Activated T-helper 2 cell treated with anti-CD3 and anti-CD28 coated beads, Interferon-gamma antibody, Interleukin-2, Interleukin-4, amounts not matched to agents 10 μg/mL and 5 μg/mL and 100 μg/mL, durations not matched to agents 14 hours and 24 hours and 36 hours (primary cell): ENCODE measurements around the gene FAM89B. TPM values are rescaled to one million over a fixed set of nuclear protein-coding genes. Genes with fewer than 3 reads are reported as not detected.

Source experiments
- DNase-seq: peaks from one replicate; pipeline ENCODE4 v3.0.0; 2021; ENCODE audit warnings: low spot score
- H3K27ac Mint-ChIP-seq: one replicate; pipeline ENCODE4 v1.8.0; 2021; ENCODE audit warnings: mixed read lengths
- H3K27me3 Mint-ChIP-seq: one replicate; pipeline ENCODE4 v1.8.0; 2021; ENCODE audit warnings: low read depth, mixed read lengths
- H3K36me3 Mint-ChIP-seq: one replicate; pipeline ENCODE4 v1.8.0; 2021; ENCODE audit warnings: low read depth, mixed read lengths
- H3K4me1 Mint-ChIP-seq: one replicate; pipeline ENCODE4 v1.8.0; 2021; ENCODE audit warnings: low read depth, mixed read lengths
- H3K4me3 Mint-ChIP-seq: one replicate; pipeline ENCODE4 v1.8.0; 2021; ENCODE audit warnings: low read depth, mild to moderate bottlenecking, moderate library complexity, mixed read lengths
- H3K9me3 Mint-ChIP-seq: one replicate; pipeline ENCODE4 v1.8.0; 2021; ENCODE audit warnings: mixed read lengths
- intact Hi-C: fragments of 100-400 bp; cut with micrococcal nuclease; formaldehyde crosslinking; loops from one replicate; pipeline ENCODE4 v1.15.1; 2023
- total RNA-seq: library from RNA; stranded (reverse); gene quantifications from 2 replicates; pipeline ENCODE4 v1.2.3, GENCODE V29; 2022

Gene FAM89B
- total RNA-seq, 1 donor from 2014 or later, result 31.5 TPM

DNA sequence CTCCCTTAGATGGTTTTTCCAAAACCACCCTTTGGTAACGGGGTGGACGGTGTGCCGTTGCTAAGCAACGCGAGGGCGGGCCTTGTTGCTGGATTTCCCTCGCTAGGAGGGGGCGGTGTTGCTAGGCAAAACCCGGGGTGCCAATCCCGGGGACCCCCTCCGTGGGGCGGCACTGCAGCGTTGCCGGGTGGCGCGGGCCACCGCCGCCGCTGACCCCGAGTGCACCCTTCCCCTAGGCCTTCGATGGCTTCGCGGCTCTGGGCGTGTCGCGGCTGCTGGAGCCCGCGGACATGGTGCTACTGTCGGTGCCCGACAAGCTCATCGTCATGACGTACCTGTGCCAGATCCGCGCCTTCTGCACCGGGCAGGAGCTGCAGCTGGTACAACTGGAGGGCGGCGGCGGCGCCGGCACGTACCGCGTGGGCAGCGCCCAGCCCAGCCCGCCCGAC is 12.4 kb downstream of the FAM89B start:
- intact Hi-C loops, result no loop called here
- Mint-ChIP-seq H3K4me1 (peaks cover 35% of the 10 kb centered on the region), H3K4me3 (no peak overlapping the region), H3K27ac (no peak overlapping the region), H3K9me3 (no peaks in the 10 kb centered on the region), H3K27me3 (no peaks in the 10 kb centered on the region), H3K36me3 (peaks cover 77% of the 10 kb centered on the region)
- no peak for DNase-seq

DNA sequence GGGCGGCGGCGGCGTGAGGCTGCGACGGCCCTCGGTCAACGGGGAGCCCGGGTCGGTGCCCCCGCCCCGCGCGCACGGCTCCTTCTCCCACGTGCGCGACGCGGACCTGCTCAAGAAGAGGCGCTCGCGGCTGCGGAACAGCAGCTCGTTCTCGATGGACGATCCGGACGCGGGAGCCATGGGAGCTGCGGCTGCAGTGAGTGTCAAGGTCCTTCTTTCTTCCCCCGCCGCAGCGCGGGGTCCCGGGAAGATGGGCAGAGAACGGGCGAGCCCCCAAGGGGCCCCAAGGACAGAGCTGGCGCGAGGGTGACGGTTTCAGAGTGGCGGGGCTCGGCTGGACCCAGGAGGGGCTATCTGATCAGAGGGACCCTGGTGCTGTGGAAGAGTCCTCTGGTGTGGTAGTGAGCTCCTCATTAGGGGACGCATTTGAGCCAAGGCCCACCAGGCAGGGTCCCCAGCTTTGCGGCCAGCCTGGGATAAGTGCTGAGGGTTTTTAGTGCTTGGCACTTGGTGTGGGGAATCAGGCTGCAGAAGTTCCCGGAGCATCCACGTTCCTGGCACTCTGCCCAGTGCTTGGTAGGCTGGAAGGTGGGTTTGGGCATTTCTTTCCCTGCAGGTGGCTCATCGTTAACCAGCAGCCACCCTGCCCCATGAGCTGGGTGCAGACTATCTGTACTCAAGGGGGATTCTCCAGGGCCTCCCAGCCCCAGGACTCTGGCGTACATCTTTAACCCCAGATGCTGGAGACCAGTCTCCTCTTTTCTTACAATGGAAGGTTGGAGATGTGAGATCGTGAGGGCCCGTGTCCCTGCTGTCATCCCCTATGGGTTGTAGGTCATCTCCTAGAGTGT is 13.3 kb downstream of the FAM89B start:
- Mint-ChIP-seq H3K36me3 (peaks cover 76% of the 10 kb centered on the region), H3K27ac (peak overlapping the region; percentile 55), H3K4me1 (peaks cover 36% of the 10 kb centered on the region), H3K27me3 (no peaks in the 10 kb centered on the region), H3K4me3 (no peak overlapping the region), H3K9me3 (no peaks in the 10 kb centered on the region)
- intact Hi-C loops, result no loop called here
- no peak for DNase-seq

DNA sequence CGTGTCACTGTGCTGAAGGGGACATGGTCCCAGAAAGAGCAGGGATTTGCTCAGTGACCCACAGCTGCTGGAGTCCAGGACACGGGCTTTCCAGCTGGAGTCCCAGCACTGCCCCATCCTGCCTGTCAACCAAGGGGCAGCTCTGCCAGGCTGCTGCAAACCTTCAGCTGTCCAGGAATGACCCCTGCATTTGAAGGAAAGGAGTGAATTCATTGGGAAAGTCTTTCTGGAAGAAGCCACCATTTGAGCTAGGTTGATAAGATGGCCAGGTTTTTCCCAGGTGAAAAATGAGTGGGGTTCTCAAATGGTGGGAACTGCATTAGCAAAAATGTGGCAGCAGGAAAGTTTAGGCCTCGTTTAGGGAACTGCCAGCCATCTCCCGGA is 13.9 kb downstream of the FAM89B start:
- intact Hi-C loops, result no loop called here
- H3K4me1 Mint-ChIP-seq, result peaks cover 37% of the 10 kb centered on the region

DNA sequence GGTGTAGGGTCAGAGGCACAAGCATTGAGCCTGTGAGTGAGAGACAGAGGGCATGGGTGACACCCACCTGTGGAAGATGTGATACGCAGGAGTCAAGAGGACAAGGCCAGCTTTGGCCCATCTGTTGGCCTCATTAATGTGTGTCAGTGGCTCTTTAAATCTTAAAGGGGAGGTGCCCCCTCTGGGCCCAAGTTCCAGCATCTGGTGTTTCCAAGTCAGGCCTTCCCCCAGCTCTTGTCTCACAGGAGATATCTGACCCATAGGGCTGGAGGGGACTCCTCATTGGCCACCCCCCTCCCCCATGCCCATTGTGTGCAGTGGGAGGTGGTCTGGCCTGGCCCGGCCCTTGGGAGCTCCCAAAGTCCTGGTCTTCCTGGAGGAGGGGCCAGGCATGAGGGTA is 14.3 kb downstream of the FAM89B start:
- Mint-ChIP-seq H3K4me1 (peaks cover 37% of the 10 kb centered on the region), H3K27me3 (no peaks in the 10 kb centered on the region), H3K9me3 (no peaks in the 10 kb centered on the region), H3K4me3 (peak overlapping the region; percentile 17), H3K36me3 (peaks cover 70% of the 10 kb centered on the region), H3K27ac (peak overlapping the region; percentile 25)
- DNase-seq, result no peak
- intact Hi-C loops, result no loop called here

More for the DNA sequence above, 13.9 kb downstream of the FAM89B start:
- DNase-seq, result no peak
- Mint-ChIP-seq H3K4me3 (peak overlapping the region; percentile 17), H3K9me3 (no peaks in the 10 kb centered on the region), H3K27me3 (no peaks in the 10 kb centered on the region), H3K36me3 (peaks cover 72% of the 10 kb centered on the region), H3K27ac (peak overlapping the region; percentile 55)

DNA sequence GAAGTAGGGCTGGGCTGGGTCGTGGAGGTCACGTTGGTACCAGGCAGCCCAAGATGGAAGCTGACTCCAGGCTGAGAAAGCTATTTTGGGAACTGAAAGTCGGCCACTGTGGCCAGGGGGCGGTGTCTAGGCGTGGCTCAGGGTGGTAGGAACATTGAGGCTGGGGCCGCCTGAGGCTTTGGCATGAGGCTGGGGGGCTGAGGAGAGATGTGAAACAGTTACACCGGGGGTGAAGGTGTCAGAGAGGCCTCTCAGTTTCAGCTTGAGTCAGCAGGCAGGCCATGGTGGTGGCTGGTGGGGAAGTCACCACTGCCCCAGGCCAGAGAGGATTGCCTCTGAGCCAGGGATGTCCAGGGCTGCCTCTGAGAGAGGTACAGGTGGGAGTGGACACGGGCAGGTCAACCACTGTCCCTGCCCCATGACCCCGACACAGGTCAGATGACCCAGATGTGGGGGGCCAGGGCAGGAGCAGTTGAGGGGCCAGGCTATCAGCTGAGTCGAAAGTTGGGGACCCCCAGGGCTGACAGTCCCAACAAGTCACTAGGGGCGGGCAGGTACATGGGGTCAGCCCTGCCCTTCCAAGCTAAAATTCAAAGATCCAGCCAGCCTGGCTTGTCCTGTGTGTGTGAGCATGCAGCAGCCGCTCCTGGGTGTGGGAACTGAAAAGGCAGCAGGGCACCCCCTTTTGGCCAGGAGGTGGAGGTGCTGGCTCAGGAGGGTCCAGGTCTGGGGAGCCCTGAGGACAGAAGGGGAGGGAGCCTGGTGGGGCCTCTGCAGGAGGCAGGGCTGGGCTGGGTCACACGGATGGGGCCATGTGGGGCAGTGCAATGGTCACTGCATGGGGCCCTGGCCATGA is 16.1 kb downstream of the FAM89B start:
- intact Hi-C loops, result loop anchor here (1.0 to 2.0 kb wide), 3 partner anchors 14 to 48 kb away; partner anchors contain the start of genes MAP3K11 and PCNX3
- peak; percentile 70 for DNase-seq
- Mint-ChIP-seq H3K4me3 (peak overlapping the region; percentile 69), H3K27me3 (no peaks in the 10 kb centered on the region), H3K36me3 (peaks cover 56% of the 10 kb centered on the region), H3K4me1 (peaks cover 37% of the 10 kb centered on the region), H3K9me3 (no peaks in the 10 kb centered on the region), H3K27ac (peak overlapping the region; percentile 93)

DNA sequence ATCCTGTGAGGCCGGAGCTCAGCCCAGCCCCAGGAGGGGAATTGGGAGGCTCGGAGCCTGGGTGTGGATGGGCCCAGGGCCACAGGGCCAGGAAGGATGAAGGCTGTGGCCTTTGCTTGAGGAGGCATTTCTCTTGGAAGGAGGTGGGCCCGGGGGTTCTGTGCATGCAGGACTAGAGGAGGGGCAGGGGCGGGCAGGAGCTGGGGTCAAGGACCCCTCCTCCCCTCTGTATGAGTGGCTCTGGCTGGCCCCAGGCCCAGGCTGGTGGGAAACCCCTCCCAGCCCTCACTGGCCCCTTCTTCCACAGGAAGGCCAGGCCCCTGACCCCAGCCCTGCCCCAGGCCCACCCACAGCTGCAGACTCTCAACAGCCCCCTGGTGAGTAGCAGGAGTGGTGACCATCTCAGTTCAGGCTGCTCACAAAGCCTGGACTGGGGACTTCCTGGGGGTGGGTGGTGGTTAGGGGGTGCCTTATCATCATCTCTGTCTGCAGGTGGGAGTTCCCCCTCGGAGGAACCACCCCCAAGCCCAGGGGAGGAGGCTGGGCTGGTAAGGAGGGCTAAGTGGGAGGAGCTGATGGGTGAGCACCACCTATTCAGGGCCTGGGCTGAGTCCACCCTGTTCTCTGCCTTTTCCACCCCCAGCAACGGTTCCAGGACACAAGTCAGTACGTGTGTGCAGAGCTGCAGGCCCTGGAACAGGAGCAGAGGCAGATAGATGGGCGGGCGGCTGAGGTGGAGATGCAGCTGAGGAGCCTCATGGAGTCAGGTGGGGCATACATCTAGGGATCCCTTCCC is 17.3 kb downstream of the FAM89B start:
- Mint-ChIP-seq H3K4me3 (no peak overlapping the region), H3K27me3 (no peaks in the 10 kb centered on the region), H3K9me3 (no peaks in the 10 kb centered on the region), H3K36me3 (peaks cover 55% of the 10 kb centered on the region), H3K4me1 (peaks cover 34% of the 10 kb centered on the region), H3K27ac (peak overlapping the region; percentile 93)
- intact Hi-C loops, result loop anchor here (2.0 kb wide), 2 partner anchors 25 to 49 kb away; partner anchors contain the start of genes MAP3K11 and PCNX3
- no peak for DNase-seq

DNA sequence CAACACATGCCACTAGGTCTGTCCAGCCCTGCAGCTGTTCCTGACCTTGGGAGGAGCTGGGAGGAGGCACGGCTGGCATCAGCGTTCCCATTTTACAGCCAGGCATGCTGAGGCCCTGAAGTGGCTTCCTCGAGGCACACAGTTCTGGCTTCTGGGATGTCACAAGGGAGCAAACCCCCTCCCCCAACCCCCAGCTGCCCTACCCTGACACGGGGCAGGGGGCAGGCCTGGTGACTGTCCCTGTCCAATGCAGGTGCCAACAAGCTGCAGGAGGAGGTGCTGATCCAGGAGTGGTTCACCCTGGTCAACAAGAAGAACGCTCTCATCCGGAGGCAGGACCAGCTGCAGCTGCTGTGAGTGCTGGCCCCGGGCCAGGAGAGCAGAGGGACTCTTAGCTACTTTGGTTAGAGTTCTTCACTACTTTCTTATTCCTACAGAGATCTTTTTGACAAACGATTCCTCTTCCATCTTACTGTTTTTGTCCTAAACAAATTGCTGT is 18.0 kb downstream of the FAM89B start:
- no peak for DNase-seq
- intact Hi-C loops, result no loop called here
- no peaks in the 10 kb centered on the region for H3K9me3 Mint-ChIP-seq
- H3K27ac Mint-ChIP-seq, result peak overlapping the region; percentile 35
- peaks cover 54% of the 10 kb centered on the region for H3K36me3 Mint-ChIP-seq
- no peak overlapping the region for H3K4me3 Mint-ChIP-seq
- no peaks in the 10 kb centered on the region for H3K27me3 Mint-ChIP-seq
- peaks cover 38% of the 10 kb centered on the region for H3K4me1 Mint-ChIP-seq

DNA sequence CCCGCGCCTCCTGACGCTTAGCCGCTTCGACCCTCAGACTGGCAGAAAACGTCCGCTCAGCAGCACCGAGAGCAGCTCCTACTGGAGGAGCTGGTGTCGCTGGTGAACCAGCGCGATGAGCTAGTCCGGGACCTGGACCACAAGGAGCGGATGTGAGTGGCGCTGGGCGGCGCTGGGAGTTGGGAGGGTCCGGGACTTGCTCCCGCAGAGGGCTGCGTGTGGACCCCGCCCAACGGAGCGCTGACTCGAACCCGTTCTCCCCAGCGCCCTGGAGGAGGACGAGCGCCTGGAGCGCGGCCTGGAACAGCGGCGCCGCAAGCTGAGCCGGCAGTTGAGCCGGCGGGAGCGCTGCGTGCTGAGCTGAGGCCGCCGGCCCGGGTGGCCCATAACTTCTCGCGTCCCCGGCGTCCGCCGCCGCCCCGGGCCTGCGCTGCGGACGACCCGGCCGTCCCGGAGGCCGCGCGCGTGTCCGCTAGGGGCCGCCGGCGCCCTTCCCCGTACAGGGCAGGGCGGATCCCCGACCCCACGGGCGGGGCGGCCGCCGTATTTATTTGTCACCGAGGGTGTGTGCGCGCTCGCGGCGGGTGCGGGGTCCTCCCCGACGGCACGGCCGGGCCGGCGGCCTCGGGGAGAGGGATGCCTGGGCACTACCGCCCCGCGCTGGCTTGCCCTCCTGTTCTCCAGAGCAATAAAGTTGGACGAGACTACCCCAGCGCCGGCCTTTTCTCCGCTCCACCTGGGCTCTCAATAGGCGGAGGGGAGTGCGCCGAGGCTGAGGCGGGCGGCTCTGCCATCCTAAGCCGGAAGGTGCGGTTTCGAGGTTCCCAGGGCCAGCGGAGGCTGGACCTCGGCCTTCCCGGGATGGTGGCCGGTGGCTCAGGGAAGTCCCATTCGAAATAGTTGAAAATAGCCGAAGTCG is 19.9 kb downstream of the FAM89B start:
- H3K4me3 Mint-ChIP-seq, result no peak overlapping the region
- intact Hi-C loops, result no loop called here
- H3K27ac Mint-ChIP-seq, result no peak overlapping the region
- peaks cover 34% of the 10 kb centered on the region for H3K4me1 Mint-ChIP-seq
- no peaks in the 10 kb centered on the region for H3K9me3 Mint-ChIP-seq
- no peak for DNase-seq
- H3K36me3 Mint-ChIP-seq, result peaks cover 47% of the 10 kb centered on the region
- no peaks in the 10 kb centered on the region for H3K27me3 Mint-ChIP-seq

DNA sequence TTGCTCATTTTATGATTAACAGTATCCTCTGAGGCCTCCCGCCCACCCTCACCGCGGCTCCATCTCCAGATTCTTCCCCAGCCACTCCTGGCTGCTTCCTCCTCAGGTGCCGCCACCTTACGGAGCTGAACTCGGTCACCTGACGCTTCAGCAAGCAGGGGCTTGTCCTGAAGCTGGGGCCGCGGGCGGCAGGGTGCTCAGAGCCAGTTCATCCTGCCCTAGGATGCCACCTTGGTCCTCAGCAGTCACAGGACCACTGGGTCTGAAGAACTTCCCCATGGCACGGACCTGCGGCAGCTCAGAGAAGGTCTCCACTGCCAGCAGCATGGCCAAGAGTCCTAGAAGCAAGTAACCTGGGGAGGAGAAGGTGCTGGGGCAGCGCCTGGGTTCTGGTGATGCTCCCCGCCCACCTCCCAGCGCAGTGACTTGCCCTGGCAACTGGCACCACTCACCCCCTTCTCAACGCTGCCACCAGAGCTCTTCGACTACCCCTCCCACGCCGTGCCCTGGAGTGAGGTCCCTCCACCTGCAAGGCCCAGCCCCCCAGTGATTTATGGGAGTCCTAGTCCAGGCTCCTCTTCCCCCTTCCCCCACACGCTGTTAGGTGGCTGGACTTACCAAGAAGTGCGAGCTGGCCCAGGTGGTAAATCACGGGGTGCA is 20.6 kb downstream of the FAM89B start:
- Mint-ChIP-seq H3K27me3 (no peaks in the 10 kb centered on the region), H3K9me3 (no peaks in the 10 kb centered on the region), H3K36me3 (peaks cover 46% of the 10 kb centered on the region), H3K4me1 (peaks cover 26% of the 10 kb centered on the region), H3K27ac (no peak overlapping the region), H3K4me3 (no peak overlapping the region)
- no peak for DNase-seq
- intact Hi-C loops, result no loop called here

DNA sequence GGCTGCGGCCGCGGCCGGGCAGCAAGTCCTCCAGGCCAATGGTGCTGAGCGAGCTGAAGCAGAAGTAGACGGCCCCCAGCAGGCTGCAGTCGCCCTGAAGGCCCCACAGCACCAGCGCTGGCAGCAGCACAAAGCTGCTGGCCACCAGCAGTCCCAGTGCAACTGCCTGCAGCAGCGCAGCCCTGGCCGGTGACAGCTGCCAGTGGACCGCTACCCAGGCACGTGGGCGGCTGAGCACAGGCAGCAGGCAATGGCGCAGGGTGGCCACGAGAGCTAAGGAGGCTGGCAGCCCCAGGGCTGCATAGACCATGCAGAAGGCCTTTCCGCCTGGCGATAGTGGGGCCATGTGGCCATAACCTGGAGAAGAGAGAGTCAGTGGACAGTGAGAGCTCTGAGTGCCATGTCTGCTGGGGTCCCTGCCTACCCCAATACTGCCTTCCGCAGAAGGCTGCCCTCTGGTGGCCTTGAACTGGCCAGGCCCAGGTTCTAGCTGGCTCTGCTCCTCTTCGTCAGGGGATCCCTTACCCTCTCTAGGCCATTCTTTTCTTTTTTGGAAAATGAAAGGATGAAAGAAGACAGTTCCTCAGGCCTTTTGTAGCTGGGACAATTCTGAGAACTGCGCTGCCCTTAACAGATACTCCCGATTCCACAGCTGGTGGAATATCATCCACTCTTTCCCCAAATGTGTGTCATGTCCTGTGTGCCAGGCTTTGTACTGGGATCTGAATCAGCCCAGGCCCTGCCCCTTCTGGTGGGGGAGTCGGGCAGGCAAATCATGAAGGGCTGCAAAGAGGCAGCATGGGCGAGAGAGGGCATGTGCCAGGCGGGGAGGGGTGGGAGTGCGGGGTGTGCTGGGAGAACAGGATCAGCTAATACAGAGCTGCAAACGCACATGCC is 21.4 kb downstream of the FAM89B start:
- intact Hi-C loops, result no loop called here
- H3K4me1 Mint-ChIP-seq, result peaks cover 19% of the 10 kb centered on the region
- H3K36me3 Mint-ChIP-seq, result peaks cover 46% of the 10 kb centered on the region
- no peaks in the 10 kb centered on the region for H3K9me3 Mint-ChIP-seq
- no peaks in the 10 kb centered on the region for H3K27me3 Mint-ChIP-seq
- no peak overlapping the region for H3K27ac Mint-ChIP-seq
- H3K4me3 Mint-ChIP-seq, result no peak overlapping the region
- no peak for DNase-seq
